OCI-LY1 (cell line): ENCODE data around the gene RFX2.

Experiments used
- H2AFZ ChIP-seq: fragments of 200-600 bp; sonication (generic), shearing (Covaris generic); 2 replicates; pipeline ENCODE4 v1.6.0; 2014; ENCODE audit warnings: antibody characterized with exemption, mild to moderate bottlenecking, low read length
- H3F3A ChIP-seq: fragments of 200-600 bp; sonication (generic), shearing (Covaris generic); 2 replicates; pipeline ENCODE4 v1.6.0; 2014; ENCODE audit warnings: mild to moderate bottlenecking, antibody characterized with exemption, low read length, moderate library complexity; ENCODE audit not compliant: insufficient read depth
- H3K27ac ChIP-seq: fragments of 200-600 bp; sonication (generic); 2 replicates; pipeline ENCODE4 v1.5.1; 2014; ENCODE audit warnings: low read length, mixed run types, mild to moderate bottlenecking, low read depth; ENCODE audit not compliant: poor library complexity, severe bottlenecking
- H3K27me3 ChIP-seq: fragments of 200-600 bp; sonication (generic); 2 replicates; pipeline ENCODE4 v1.6.0; 2014; ENCODE audit warnings: antibody characterized with exemption, mild to moderate bottlenecking, low read length, moderate library complexity; ENCODE audit not compliant: insufficient read depth
- H3K36me3 ChIP-seq: fragments of 200-600 bp; sonication (generic); 2 replicates; pipeline ENCODE4 v1.6.1; 2014; ENCODE audit warnings: mild to moderate bottlenecking, antibody characterized with exemption, low read length, moderate library complexity, mixed read lengths; ENCODE audit not compliant: insufficient read depth
- H3K4me1 ChIP-seq: fragments of 200-600 bp; sonication (generic); 2 replicates; pipeline ENCODE4 v1.5.1; 2014; ENCODE audit warnings: mild to moderate bottlenecking, low read length, moderate library complexity; ENCODE audit not compliant: insufficient read depth, severe bottlenecking
- H3K4me2 ChIP-seq: fragments of 200-600 bp; sonication (generic), shearing (Covaris generic); 2 replicates; pipeline ENCODE4 v1.6.1; 2014; ENCODE audit warnings: low read length
- H3K4me3 ChIP-seq: fragments of 200-600 bp; sonication (generic); 2 replicates; pipeline ENCODE4 v1.5.1; 2014; ENCODE audit warnings: low read length, low read depth, mild to moderate bottlenecking, mixed read lengths; ENCODE audit not compliant: poor library complexity, severe bottlenecking
- H3K79me2 ChIP-seq: fragments of 200-600 bp; shearing (Covaris generic); 2 replicates; pipeline ENCODE4 v1.6.1; 2016; ENCODE audit warnings: mixed run types, low read length, mixed read lengths; ENCODE audit not compliant: insufficient read depth
- H3K9ac ChIP-seq: fragments of 200-600 bp; sonication (generic), shearing (Covaris generic); 2 replicates; pipeline ENCODE4 v1.6.1; 2014; ENCODE audit warnings: mild to moderate bottlenecking, low read length, mixed read lengths
- H3K9me2 ChIP-seq: fragments of 200-600 bp; sonication (generic), shearing (Covaris generic); 2 replicates; pipeline ENCODE4 v1.6.1; 2014; ENCODE audit warnings: low read depth, mild to moderate bottlenecking, low read length, mixed read lengths
- H3K9me3 ChIP-seq: fragments of 200-600 bp; shearing (Covaris generic); 2 replicates; pipeline ENCODE4 v1.6.1; 2014; ENCODE audit warnings: low read length, mixed read lengths
- H4K20me1 ChIP-seq: fragments of 200-600 bp; sonication (generic), shearing (Covaris generic); 2 replicates; pipeline ENCODE4 v1.6.0; 2016; ENCODE audit warnings: mild to moderate bottlenecking, low read length; ENCODE audit not compliant: insufficient read depth
- EZH2 ChIP-seq: fragments of 200-600 bp; sonication (generic), shearing (Covaris generic); IDR thresholded peaks from 2 replicates; pipeline ENCODE4 v1.8.0; 2017; ENCODE audit warnings: borderline replicate concordance, mixed run types, mild to moderate bottlenecking, antibody characterized with exemption, low read length, moderate library complexity, mixed read lengths
- TF ChIP-seq, protein P1 (sequence below): fragments of 200-600 bp; sonication (generic), shearing (Covaris generic); IDR thresholded peaks from 2 replicates; pipeline ENCODE4 v1.5.1; 2017; ENCODE audit warnings: mild to moderate bottlenecking, antibody characterized with exemption, low read length, moderate library complexity, mixed read lengths

Gene RFX2

GRCh38 chr19:6063576-6064335 is 46.5 kb downstream of the RFX2 start:
- Histone ChIP-seq H2AFZ (no peak overlapping the region), H3K27me3 (no peaks in the 10 kb centered on the region; the same call in 1 of the 2 replicates), H3K9me2 (no peaks in the 10 kb centered on the region), H3K9me3 (no peaks in the 10 kb centered on the region), H3K4me2 (no peak overlapping the region), H3K9ac (no peak overlapping the region), H3K36me3 (no peaks in the 10 kb centered on the region), H4K20me1 (no peaks in the 10 kb centered on the region), H3F3A (no peaks in the 10 kb centered on the region), H3K27ac (no peak overlapping the region), H3K4me1 (no peaks in the 10 kb centered on the region), H3K4me3 (no peak overlapping the region), H3K79me2 (no peaks in the 10 kb centered on the region)
- no peak for TF ChIP-seq EZH2
- TF ChIP-seq, protein P1, sequence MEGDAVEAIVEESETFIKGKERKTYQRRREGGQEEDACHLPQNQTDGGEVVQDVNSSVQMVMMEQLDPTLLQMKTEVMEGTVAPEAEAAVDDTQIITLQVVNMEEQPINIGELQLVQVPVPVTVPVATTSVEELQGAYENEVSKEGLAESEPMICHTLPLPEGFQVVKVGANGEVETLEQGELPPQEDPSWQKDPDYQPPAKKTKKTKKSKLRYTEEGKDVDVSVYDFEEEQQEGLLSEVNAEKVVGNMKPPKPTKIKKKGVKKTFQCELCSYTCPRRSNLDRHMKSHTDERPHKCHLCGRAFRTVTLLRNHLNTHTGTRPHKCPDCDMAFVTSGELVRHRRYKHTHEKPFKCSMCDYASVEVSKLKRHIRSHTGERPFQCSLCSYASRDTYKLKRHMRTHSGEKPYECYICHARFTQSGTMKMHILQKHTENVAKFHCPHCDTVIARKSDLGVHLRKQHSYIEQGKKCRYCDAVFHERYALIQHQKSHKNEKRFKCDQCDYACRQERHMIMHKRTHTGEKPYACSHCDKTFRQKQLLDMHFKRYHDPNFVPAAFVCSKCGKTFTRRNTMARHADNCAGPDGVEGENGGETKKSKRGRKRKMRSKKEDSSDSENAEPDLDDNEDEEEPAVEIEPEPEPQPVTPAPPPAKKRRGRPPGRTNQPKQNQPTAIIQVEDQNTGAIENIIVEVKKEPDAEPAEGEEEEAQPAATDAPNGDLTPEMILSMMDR: no peak

DNA sequence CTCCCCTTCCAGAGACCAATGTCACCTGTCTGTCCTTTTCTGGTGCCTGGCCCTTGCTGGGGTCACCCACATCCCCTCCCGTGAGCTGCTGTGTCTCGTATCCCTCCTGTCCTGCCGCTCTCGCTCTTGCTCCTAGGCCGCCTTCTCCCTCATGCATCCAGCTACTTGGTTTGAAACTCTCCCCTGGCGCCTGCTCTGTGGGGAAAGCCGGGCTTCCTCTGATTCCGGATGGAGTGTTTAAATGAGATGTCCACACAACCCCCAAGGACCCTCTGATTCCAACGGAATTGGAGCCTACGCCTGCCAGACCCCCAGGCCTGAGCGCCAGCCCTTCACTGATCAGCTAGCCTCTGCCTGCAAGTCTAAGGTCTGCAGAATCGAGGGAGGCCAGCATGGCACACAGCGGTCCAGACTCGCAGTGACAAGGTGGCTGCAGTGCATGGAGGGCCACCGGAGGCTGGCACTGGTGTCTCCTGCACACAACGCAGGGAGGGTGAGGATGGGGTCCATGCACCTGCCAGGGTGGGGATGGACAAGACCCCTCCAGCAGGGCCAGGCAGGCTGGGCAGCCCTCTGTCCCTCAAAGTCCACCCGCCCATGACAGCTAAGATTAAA is 47.2 kb downstream of the RFX2 start:
- no peaks in the 10 kb centered on the region for H3K9me2 ChIP-seq
- H3F3A ChIP-seq: no peaks in the 10 kb centered on the region
- H4K20me1 ChIP-seq: no peaks in the 10 kb centered on the region
- H3K9ac ChIP-seq: no peak overlapping the region
- no peak overlapping the region for H2AFZ ChIP-seq
- no peak overlapping the region for H3K4me2 ChIP-seq
- no peaks in the 10 kb centered on the region; the same call in 1 of the 2 replicates for H3K27me3 ChIP-seq
- H3K36me3 ChIP-seq: no peaks in the 10 kb centered on the region
- H3K4me1 ChIP-seq: no peaks in the 10 kb centered on the region
- no peak overlapping the region for H3K4me3 ChIP-seq
- H3K79me2 ChIP-seq: no peaks in the 10 kb centered on the region
- no peak overlapping the region for H3K27ac ChIP-seq
- no peaks in the 10 kb centered on the region for H3K9me3 ChIP-seq
- TF ChIP-seq EZH2: no peak
- TF ChIP-seq, protein P1: no peak

- H3F3A ChIP-seq: no peaks in the 10 kb centered on the region
- H2AFZ ChIP-seq: no peak overlapping the region
- no peak overlapping the region for H3K27ac ChIP-seq
- no peak overlapping the region for H3K4me3 ChIP-seq
- no peaks in the 10 kb centered on the region for H3K9me2 ChIP-seq
- no peaks in the 10 kb centered on the region for H3K9me3 ChIP-seq
- no peaks in the 10 kb centered on the region for H4K20me1 ChIP-seq
- H3K79me2 ChIP-seq: no peaks in the 10 kb centered on the region
- no peak overlapping the region for H3K4me2 ChIP-seq
- H3K9ac ChIP-seq: no peak overlapping the region
- H3K36me3 ChIP-seq: no peaks in the 10 kb centered on the region
- no peaks in the 10 kb centered on the region for H3K4me1 ChIP-seq
- peaks cover 3% of the 10 kb centered on the region; the same call in 1 of the 2 replicates for H3K27me3 ChIP-seq
- TF ChIP-seq EZH2: no peak
- TF ChIP-seq, protein P1: no peak
These were observed 48.0 kb downstream of the RFX2 start for GRCh38 chr19:6062274-6062673.
